Keratinocyte (primary cell): ENCODE measurements around the gene GCNT2.

Experiments used
- EZH2 ChIP-seq: IDR thresholded peaks from one replicate; pipeline ENCODE4 v1.6.1; 2012; ENCODE audit warnings: inconsistent platforms, mild to moderate bottlenecking, low read length, moderate library complexity
- TF ChIP-seq, protein P1 (sequence below), 3 experiments: IDR thresholded peaks in 1 of 3; conservative IDR thresholded peaks in 1 of 3; optimal IDR thresholded peaks in 1 of 3; 2 replicates in 2 of 3; 3 replicates in 1 of 3; pipeline versions ENCODE3 to v1.5.1; 2011; ENCODE audit warnings: low read length in 3 of 3, mild to moderate bottlenecking in 3 of 3, moderate library complexity in 2 of 3, control low read depth in 1 of 3, inconsistent platforms in 1 of 3; ENCODE audit not compliant: insufficient read depth in 2 of 3; ENCODE audit errors: extremely low read depth in 1 of 3

DNA sequence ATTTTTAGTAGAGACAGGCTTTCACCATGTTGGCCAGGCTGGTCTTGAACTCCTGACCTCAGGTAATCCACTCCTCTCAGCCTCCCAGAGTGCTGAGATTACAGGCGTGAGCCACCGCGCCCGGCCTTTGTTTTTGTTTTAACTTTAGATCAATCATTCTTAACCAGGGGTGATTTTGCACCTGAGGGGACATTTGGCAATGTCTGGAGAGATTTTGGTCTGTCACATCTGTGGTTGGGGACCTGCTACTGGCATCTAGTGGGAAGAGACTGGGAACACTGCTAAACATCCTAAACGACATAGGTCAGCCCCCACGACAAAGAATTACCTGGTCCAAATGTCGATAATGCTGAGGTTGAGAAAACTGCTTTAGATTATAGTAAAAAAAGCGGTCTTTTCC is 91.0 kb downstream of the GCNT2 start:
- TF ChIP-seq, protein P1, sequence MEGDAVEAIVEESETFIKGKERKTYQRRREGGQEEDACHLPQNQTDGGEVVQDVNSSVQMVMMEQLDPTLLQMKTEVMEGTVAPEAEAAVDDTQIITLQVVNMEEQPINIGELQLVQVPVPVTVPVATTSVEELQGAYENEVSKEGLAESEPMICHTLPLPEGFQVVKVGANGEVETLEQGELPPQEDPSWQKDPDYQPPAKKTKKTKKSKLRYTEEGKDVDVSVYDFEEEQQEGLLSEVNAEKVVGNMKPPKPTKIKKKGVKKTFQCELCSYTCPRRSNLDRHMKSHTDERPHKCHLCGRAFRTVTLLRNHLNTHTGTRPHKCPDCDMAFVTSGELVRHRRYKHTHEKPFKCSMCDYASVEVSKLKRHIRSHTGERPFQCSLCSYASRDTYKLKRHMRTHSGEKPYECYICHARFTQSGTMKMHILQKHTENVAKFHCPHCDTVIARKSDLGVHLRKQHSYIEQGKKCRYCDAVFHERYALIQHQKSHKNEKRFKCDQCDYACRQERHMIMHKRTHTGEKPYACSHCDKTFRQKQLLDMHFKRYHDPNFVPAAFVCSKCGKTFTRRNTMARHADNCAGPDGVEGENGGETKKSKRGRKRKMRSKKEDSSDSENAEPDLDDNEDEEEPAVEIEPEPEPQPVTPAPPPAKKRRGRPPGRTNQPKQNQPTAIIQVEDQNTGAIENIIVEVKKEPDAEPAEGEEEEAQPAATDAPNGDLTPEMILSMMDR (optimal IDR thresholded peaks at IDR 0.05 in 1 of 3, IDR thresholded peaks at IDR 0.05 in 1 of 3, conservative IDR thresholded peaks at IDR 0.05 in 1 of 3; ENCODE audit: extremely low read depth in 1 of 3, insufficient read depth in 2 of 3, low read length in 3 of 3), result no peak
- TF ChIP-seq EZH2, result no peak
